Activated naive CD8-positive, alpha-beta T cell treated with anti-CD3 and anti-CD28 coated beads, Interleukin-2, amount 50 U/mL, for 24 hours (primary cell): Measurements from ENCODE around the gene STRA8.
A peak's percentile ranks its signal among the peaks of the same experiment; 100 is the strongest.

Experiments used
- ATAC-seq: fragments of 150-1000 bp; cut with Tn5 transposase; one replicate; pipeline ENCODE4 v1.10.0; 2021
- DNase-seq: peaks from one replicate; pipeline ENCODE4 v3.0.0; 2021
- H3K27ac Mint-ChIP-seq: one replicate; pipeline ENCODE4 v1.8.0; 2021; ENCODE audit warnings: mild to moderate bottlenecking, mixed read lengths
- H3K27me3 Mint-ChIP-seq: one replicate; pipeline ENCODE4 v1.8.0; 2021; ENCODE audit warnings: mixed read lengths
- H3K36me3 Mint-ChIP-seq: one replicate; pipeline ENCODE4 v1.8.0; 2021; ENCODE audit warnings: low read depth, mixed read lengths
- H3K4me1 Mint-ChIP-seq: one replicate; pipeline ENCODE4 v1.8.0; 2021; ENCODE audit warnings: mixed read lengths
- H3K4me3 Mint-ChIP-seq: one replicate; pipeline ENCODE4 v1.8.0; 2021; ENCODE audit warnings: mild to moderate bottlenecking, moderate library complexity, mixed read lengths
- H3K9me3 Mint-ChIP-seq: one replicate; pipeline ENCODE4 v1.8.0; 2021; ENCODE audit warnings: mixed read lengths

The STRA8 gene

DNA sequence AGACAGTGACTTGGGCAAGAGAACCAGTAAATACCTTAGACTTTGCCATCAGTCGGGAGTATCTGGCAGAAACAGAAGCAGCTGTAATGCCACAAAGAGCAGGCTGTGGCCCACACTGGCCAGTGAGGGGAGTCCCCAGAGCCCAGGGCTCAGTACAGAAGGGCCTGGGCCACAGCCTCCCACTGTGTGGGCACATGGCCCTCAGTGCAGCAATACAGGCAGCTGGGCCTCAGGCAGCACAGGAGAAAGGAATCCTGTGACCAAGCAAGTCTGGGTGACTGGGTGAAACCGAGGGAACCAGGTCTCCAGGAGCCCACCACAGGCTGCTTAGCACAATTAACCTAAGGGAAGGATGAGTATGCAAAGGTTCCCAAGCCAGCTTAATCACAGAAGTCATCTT lies 36.3 kb upstream of the STRA8 start:
- Mint-ChIP-seq H3K27me3 (no peaks in the 10 kb centered on the region), H3K4me3 (no peak overlapping the region), H3K36me3 (peaks cover 47% of the 10 kb centered on the region), H3K27ac (peak overlapping the region; percentile 32), H3K9me3 (no peaks in the 10 kb centered on the region), H3K4me1 (peaks cover 22% of the 10 kb centered on the region)
- ATAC-seq (no peak), DNase-seq (no peak)

- H3K9me3 Mint-ChIP-seq: no peaks in the 10 kb centered on the region
- peaks cover 24% of the 10 kb centered on the region for H3K4me1 Mint-ChIP-seq
- peaks cover 44% of the 10 kb centered on the region for H3K36me3 Mint-ChIP-seq
- H3K27ac Mint-ChIP-seq: peak overlapping the region; percentile 6
- no peaks in the 10 kb centered on the region for H3K27me3 Mint-ChIP-seq
- no peak overlapping the region for H3K4me3 Mint-ChIP-seq
- ATAC-seq (peak; percentile 72), DNase-seq (no peak)
These were observed 35.6 kb upstream of the STRA8 start for GRCh38 chr7:135197906-135198655.

GRCh38 chr7:135199439-135199838 lies 34.2 kb upstream of the STRA8 start:
- Mint-ChIP-seq H3K4me3 (no peak overlapping the region), H3K4me1 (peaks cover 28% of the 10 kb centered on the region), H3K27me3 (no peaks in the 10 kb centered on the region), H3K36me3 (peaks cover 41% of the 10 kb centered on the region), H3K27ac (no peak overlapping the region), H3K9me3 (no peaks in the 10 kb centered on the region)
- DNase-seq: no peak
- ATAC-seq: no peak

DNA sequence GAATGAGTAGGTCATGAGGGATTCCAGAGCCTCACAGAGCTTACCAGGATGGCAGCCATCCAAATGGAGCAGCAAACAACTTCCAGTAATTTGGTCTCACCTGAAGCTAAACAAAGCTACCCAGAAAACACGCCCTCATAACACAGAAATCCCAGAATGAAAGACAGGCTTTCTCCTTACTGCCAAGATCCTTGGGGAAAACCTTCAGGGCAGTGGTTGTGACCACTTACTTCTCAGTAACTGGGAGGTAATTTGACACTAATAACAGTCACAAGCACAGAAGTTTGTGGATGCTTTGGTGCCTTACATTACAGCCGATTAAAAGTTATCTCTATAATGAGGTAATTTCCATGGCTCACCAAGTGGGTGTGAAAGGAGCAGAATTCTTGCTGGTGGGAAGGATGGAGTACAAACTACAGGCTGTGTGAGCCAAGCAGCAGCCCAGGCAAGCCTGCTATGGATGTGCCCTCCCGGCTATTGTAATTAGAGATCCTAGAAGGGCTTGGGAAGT lies 32.8 kb upstream of the STRA8 start:
- H3K4me3 Mint-ChIP-seq: no peak overlapping the region
- H3K9me3 Mint-ChIP-seq: no peaks in the 10 kb centered on the region
- no peak for ATAC-seq
- H3K4me1 Mint-ChIP-seq: peaks cover 28% of the 10 kb centered on the region
- H3K36me3 Mint-ChIP-seq: peaks cover 49% of the 10 kb centered on the region
- H3K27ac Mint-ChIP-seq: no peak overlapping the region
- no peaks in the 10 kb centered on the region for H3K27me3 Mint-ChIP-seq
- no peak for DNase-seq

- no peaks in the 10 kb centered on the region for H3K9me3 Mint-ChIP-seq
- no peaks in the 10 kb centered on the region for H3K27me3 Mint-ChIP-seq
- H3K27ac Mint-ChIP-seq: no peak overlapping the region
- DNase-seq (no peak), ATAC-seq (no peak)
- no peak overlapping the region for H3K4me3 Mint-ChIP-seq
- peaks cover 53% of the 10 kb centered on the region for H3K36me3 Mint-ChIP-seq
- peaks cover 33% of the 10 kb centered on the region for H3K4me1 Mint-ChIP-seq
These were observed 32.3 kb upstream of the STRA8 start for GRCh38 chr7:135201350-135201749.

DNA sequence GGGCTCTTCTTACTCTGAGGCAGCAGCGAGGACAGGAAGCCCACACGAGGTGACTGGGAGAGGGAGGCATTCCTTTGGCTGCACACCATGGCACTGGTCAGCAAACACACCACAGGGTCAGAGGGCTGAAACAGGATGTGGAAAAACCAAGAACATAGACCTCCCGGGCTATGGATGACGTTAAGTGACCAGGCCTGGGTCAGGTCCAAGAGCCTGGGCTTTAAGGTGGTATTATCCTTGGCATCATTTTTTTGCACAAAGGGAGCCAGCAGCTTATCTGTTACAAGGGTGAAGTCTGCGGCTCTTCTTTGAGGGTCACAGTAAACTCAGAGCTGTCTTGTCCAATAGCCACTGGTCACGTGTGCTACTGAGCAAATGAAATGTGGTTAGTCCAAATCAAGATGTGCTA lies 29.3 kb upstream of the STRA8 start:
- H3K4me1 Mint-ChIP-seq: peaks cover 47% of the 10 kb centered on the region
- no peaks in the 10 kb centered on the region for H3K27me3 Mint-ChIP-seq
- no peak for DNase-seq
- no peak for ATAC-seq
- no peak overlapping the region for H3K4me3 Mint-ChIP-seq
- H3K36me3 Mint-ChIP-seq: peaks cover 40% of the 10 kb centered on the region
- no peaks in the 10 kb centered on the region for H3K9me3 Mint-ChIP-seq
- H3K27ac Mint-ChIP-seq: no peak overlapping the region

DNA sequence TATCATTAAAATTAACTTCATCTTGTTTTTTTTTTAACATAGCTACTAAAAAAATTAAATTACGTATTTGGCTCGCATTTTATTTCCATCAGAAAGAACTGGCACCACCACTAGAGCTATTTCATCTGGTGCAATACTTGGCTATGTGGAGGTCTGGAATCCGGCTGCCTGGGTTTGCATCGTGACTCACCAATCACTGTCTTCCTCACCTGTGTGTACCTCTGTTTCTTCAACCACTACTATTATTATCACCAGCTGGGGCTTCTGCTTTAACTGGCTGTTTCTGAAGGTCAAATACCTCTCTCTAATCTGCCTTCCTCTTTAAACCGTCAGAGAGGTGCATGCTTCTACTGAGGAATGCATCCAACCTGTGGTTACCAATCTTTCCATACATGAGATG lies 28.8 kb upstream of the STRA8 start:
- H3K4me1 Mint-ChIP-seq: peaks cover 52% of the 10 kb centered on the region
- ATAC-seq (no peak), DNase-seq (no peak)
- H3K27me3 Mint-ChIP-seq: no peaks in the 10 kb centered on the region
- no peak overlapping the region for H3K4me3 Mint-ChIP-seq
- H3K9me3 Mint-ChIP-seq: no peaks in the 10 kb centered on the region
- peaks cover 35% of the 10 kb centered on the region for H3K36me3 Mint-ChIP-seq
- no peak overlapping the region for H3K27ac Mint-ChIP-seq

- peaks cover 35% of the 10 kb centered on the region for H3K36me3 Mint-ChIP-seq
- ATAC-seq (no peak), DNase-seq (no peak)
- H3K9me3 Mint-ChIP-seq: no peaks in the 10 kb centered on the region
- no peaks in the 10 kb centered on the region for H3K27me3 Mint-ChIP-seq
- no peak overlapping the region for H3K27ac Mint-ChIP-seq
- H3K4me3 Mint-ChIP-seq: no peak overlapping the region
- H3K4me1 Mint-ChIP-seq: peaks cover 60% of the 10 kb centered on the region
These were observed 27.8 kb upstream of the STRA8 start for GRCh38 chr7:135205850-135206249.

DNA sequence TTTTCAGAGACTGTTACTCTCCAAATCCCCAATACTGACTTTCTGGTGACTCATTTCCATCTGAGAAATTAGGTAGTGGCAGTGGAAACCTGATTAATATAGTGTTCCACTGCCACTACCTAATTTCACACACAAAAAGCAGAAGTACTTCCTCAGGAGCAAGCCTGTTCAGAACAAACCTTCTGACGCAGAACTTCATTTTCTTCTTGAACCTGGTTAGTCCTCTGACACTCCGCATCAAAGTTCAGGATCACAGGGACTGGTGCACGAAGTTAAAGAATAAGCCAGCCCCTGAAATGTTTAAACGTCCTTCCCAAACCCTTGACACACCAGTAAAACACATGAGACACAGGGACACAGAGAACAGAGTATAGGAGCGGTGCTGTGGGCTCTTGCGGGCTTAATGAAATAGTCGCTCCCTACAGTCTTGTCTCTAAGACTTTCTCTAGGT lies 26.7 kb upstream of the STRA8 start:
- H3K4me1 Mint-ChIP-seq: peaks cover 63% of the 10 kb centered on the region
- H3K4me3 Mint-ChIP-seq: peak overlapping the region; percentile 33
- no peak for ATAC-seq
- H3K27me3 Mint-ChIP-seq: no peaks in the 10 kb centered on the region
- no peaks in the 10 kb centered on the region for H3K9me3 Mint-ChIP-seq
- no peak overlapping the region for H3K27ac Mint-ChIP-seq
- H3K36me3 Mint-ChIP-seq: peaks cover 27% of the 10 kb centered on the region
- no peak for DNase-seq

GRCh38 chr7:135207406-135208101 lies 26.1 kb upstream of the STRA8 start:
- peaks cover 59% of the 10 kb centered on the region for H3K4me1 Mint-ChIP-seq
- no peaks in the 10 kb centered on the region for H3K9me3 Mint-ChIP-seq
- H3K4me3 Mint-ChIP-seq: no peak overlapping the region
- DNase-seq (no peak), ATAC-seq (no peak)
- no peak overlapping the region for H3K27ac Mint-ChIP-seq
- H3K36me3 Mint-ChIP-seq: peaks cover 23% of the 10 kb centered on the region
- no peaks in the 10 kb centered on the region for H3K27me3 Mint-ChIP-seq

DNA sequence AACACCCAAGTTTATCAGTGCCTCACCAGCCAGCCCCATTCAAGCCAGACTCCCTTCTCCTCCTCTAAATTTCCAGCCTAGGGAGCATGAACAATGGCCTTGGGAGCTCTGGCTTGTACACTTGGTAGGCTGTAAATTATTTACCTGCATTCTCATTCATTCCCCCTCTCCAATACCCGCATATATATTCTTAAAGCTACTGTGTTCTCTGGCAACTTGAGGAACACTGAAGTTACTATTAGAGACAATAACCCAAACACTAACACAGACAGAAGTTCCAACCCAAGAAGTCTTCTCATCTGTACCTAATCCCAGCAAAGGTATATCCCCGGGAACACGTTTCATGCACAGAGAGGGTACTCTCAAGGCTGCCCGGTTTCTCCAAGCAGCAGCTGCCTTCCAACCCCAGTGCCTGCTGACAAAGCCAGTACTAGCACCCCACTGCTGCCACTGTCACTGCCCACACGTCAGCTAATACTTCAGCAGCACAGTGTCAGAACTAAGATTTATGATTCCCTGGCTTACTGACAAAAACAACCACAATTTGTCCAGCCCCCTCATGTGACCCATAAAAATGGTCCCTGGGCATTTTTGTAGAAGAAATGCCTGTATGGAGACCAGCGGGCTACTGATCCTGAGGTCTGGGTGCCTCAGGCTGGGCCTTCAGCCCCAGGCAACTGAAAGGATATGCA lies 25.4 kb upstream of the STRA8 start:
- Mint-ChIP-seq H3K27ac (no peak overlapping the region), H3K4me1 (peaks cover 59% of the 10 kb centered on the region), H3K9me3 (no peaks in the 10 kb centered on the region), H3K4me3 (no peak overlapping the region), H3K36me3 (peaks cover 22% of the 10 kb centered on the region), H3K27me3 (no peaks in the 10 kb centered on the region)
- no peak for ATAC-seq
- no peak for DNase-seq

DNA sequence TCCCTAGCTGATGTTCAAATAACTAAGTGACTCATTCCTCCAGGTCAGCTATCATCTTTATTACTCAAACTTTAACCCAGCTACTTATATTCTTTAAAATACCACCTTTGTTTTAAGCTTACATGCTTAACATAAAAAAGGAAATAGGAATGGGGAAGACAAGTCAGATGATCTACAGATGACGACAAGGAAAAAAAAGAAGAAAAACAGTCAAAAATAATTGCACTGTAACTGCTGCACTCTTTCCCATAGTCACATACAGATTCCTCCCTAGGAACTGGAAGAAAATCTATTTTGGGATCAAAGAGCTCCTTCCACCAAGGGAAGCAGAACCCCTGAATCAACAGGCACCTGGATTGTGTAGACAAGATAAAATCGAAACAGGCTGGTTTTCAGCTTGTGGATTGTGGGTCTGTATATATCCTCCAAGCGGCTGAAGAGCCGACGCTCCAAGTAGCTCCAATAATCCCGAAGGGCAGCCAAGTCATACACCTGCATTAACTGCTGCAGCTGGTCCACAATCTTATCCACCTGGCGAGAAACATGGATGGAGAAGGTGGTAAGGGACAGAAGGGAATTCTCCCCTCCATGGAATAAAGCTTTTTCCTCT lies 24.3 kb upstream of the STRA8 start:
- DNase-seq (no peak), ATAC-seq (no peak)
- no peaks in the 10 kb centered on the region for H3K9me3 Mint-ChIP-seq
- H3K4me1 Mint-ChIP-seq: peaks cover 61% of the 10 kb centered on the region
- peaks cover 14% of the 10 kb centered on the region for H3K36me3 Mint-ChIP-seq
- H3K27me3 Mint-ChIP-seq: no peaks in the 10 kb centered on the region
- no peak overlapping the region for H3K27ac Mint-ChIP-seq
- peak overlapping the region; percentile 91 for H3K4me3 Mint-ChIP-seq

DNA sequence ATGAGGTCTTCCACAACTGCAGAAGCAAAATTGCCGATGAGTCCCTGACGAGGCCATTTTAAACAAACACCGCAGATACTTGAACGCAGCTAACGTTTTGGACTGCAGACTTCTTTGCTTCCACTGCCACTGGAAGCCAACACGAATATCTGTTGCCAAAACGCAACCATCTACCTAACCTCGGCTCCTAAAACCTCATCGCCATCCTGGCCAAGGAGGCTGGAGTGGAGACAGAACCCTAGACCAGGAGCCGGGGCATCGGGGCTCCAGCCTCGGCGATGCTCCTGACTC lies 22.8 kb upstream of the STRA8 start:
- Mint-ChIP-seq H3K4me3 (peak overlapping the region; percentile 91), H3K36me3 (peaks cover 6% of the 10 kb centered on the region), H3K9me3 (no peaks in the 10 kb centered on the region), H3K27ac (peak overlapping the region; percentile 82), H3K4me1 (peaks cover 61% of the 10 kb centered on the region), H3K27me3 (no peaks in the 10 kb centered on the region)
- DNase-seq: no peak
- no peak for ATAC-seq

- ATAC-seq (peak; percentile 96), DNase-seq (peak; percentile 97)
- H3K27me3 Mint-ChIP-seq: no peaks in the 10 kb centered on the region
- H3K27ac Mint-ChIP-seq: peak within 1 kb of the TSS; percentile 94
- H3K36me3 Mint-ChIP-seq: peaks cover under 1% of the 10 kb centered on the region
- H3K9me3 Mint-ChIP-seq: no peaks in the 10 kb centered on the region
- peaks cover 55% of the 10 kb centered on the region for H3K4me1 Mint-ChIP-seq
- peak within 1 kb of the TSS; percentile 91 for H3K4me3 Mint-ChIP-seq
These were observed 22.3 kb upstream of the STRA8 start, which contains the start of gene WDR91 for GRCh38 chr7:135211179-135211945. Gene WDR91 (minus strand): TSS chr7:135211526. CDS start chr7:135211502, 24 bp downstream.
